SK-N-SH treated with all-trans-retinoic acid at 6 μM for 48 hours (cell line): Measurements from ENCODE around the gene SAPCD2.

Experiments
- ARNTL ChIP-seq: fragments of 450-650 bp; formaldehyde crosslinking; IDR thresholded peaks from 2 replicates; pipeline ENCODE4 v1.5.0; 2020; ENCODE audit warnings: low read depth, mild to moderate bottlenecking, moderate library complexity, borderline replicate concordance
- PPARA ChIP-seq: fragments of 250-450 bp; sonication (Bioruptor Pico); IDR thresholded peaks from 2 replicates; pipeline ENCODE4 v1.5.0; 2020; ENCODE audit warnings: mild to moderate bottlenecking, borderline replicate concordance
- RARB ChIP-seq: fragments of 250-450 bp; sonication (Bioruptor Pico); IDR thresholded peaks from 2 replicates; pipeline ENCODE4 v1.8.0; 2021; ENCODE audit warnings: mild to moderate bottlenecking, moderate library complexity
- ZC3H10 ChIP-seq: fragments of 250-450 bp; sonication (Bioruptor Pico); IDR thresholded peaks from 2 replicates; pipeline ENCODE4 v1.5.1; 2021; ENCODE audit warnings: mild to moderate bottlenecking, moderate library complexity
- ZFP30 ChIP-seq: fragments of 450-650 bp; formaldehyde crosslinking; IDR thresholded peaks from 2 replicates; pipeline ENCODE4 v1.5.0; 2022; ENCODE audit warnings: mild to moderate bottlenecking, moderate library complexity
- ZNF565 ChIP-seq: fragments of 450-650 bp; formaldehyde crosslinking; conservative IDR thresholded peaks from 2 replicates; pipeline ENCODE4 v1.5.0; 2020; ENCODE audit warnings: low read depth, mild to moderate bottlenecking, moderate library complexity
- ZNF8 ChIP-seq: fragments of 450-650 bp; formaldehyde crosslinking; IDR thresholded peaks from 2 replicates; pipeline ENCODE4 v1.5.0; 2020; ENCODE audit warnings: mild to moderate bottlenecking, moderate library complexity
- TF ChIP-seq, protein P1 (sequence below): fragments of 250-450 bp; sonication (Bioruptor Pico); IDR thresholded peaks from 2 replicates; pipeline ENCODE4 v1.8.0; 2021; ENCODE audit warnings: low read depth, mild to moderate bottlenecking, moderate library complexity, borderline replicate concordance
- TF ChIP-seq, protein P2 (sequence below): fragments of 250-450 bp; sonication (Bioruptor Pico); IDR thresholded peaks from 2 replicates; pipeline ENCODE4 v1.5.1; 2021; ENCODE audit warnings: mild to moderate bottlenecking, moderate library complexity
- TF ChIP-seq, protein P3 (sequence below): fragments of 250-450 bp; sonication (Bioruptor Pico); IDR thresholded peaks from 2 replicates; pipeline ENCODE4 v1.5.1; 2020; ENCODE audit warnings: low read depth, mild to moderate bottlenecking, moderate library complexity
- TF ChIP-seq, protein P4 (sequence below): fragments of 250-450 bp; sonication (Bioruptor Pico); IDR thresholded peaks from 2 replicates; pipeline ENCODE4 v1.8.0; 2020; ENCODE audit warnings: mild to moderate bottlenecking, moderate library complexity, borderline replicate concordance

DNA sequence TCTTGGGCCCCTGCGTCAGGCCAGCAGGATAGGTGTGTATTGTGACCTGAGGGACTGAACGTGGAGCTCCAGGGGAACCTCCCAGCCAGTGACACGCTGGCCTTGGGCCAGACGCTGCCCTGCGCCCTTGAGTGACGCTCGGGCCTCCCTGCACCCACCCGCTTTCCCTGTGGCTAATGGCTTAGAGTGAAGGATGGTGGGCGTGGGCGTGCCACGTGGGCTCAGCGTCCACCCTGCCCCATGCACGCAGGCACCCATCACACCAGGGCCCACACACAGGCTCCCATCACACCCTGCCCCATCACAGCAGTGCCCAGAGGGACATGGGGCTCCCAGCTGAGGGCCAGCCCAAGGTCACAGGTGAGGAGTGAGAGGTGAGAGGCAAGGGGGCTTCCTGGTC, 33.3 kb downstream of the SAPCD2 start:
- TF ChIP-seq ZC3H10 (CRISPR knock-in tag) = no peak
- TF ChIP-seq ZNF8 (CRISPR knock-in tag) = no peak
- TF ChIP-seq, protein P1, sequence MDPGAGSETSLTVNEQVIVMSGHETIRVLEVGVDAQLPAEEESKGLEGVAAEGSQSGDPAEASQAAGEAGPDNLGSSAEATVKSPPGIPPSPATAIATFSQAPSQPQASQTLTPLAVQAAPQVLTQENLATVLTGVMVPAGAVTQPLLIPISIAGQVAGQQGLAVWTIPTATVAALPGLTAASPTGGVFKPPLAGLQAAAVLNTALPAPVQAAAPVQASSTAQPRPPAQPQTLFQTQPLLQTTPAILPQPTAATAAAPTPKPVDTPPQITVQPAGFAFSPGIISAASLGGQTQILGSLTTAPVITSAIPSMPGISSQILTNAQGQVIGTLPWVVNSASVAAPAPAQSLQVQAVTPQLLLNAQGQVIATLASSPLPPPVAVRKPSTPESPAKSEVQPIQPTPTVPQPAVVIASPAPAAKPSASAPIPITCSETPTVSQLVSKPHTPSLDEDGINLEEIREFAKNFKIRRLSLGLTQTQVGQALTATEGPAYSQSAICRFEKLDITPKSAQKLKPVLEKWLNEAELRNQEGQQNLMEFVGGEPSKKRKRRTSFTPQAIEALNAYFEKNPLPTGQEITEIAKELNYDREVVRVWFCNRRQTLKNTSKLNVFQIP (CRISPR knock-in tag) = no peak
- TF ChIP-seq, protein P2, sequence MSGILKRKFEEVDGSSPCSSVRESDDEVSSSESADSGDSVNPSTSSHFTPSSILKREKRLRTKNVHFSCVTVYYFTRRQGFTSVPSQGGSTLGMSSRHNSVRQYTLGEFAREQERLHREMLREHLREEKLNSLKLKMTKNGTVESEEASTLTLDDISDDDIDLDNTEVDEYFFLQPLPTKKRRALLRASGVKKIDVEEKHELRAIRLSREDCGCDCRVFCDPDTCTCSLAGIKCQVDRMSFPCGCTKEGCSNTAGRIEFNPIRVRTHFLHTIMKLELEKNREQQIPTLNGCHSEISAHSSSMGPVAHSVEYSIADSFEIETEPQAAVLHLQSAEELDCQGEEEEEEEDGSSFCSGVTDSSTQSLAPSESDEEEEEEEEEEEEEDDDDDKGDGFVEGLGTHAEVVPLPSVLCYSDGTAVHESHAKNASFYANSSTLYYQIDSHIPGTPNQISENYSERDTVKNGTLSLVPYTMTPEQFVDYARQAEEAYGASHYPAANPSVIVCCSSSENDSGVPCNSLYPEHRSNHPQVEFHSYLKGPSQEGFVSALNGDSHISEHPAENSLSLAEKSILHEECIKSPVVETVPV (CRISPR knock-in tag) = no peak
- no peak for TF ChIP-seq ZNF565 (CRISPR knock-in tag)
- TF ChIP-seq ARNTL (CRISPR knock-in tag) = no peak
- TF ChIP-seq PPARA (CRISPR knock-in tag) = no peak
- TF ChIP-seq, protein P3, sequence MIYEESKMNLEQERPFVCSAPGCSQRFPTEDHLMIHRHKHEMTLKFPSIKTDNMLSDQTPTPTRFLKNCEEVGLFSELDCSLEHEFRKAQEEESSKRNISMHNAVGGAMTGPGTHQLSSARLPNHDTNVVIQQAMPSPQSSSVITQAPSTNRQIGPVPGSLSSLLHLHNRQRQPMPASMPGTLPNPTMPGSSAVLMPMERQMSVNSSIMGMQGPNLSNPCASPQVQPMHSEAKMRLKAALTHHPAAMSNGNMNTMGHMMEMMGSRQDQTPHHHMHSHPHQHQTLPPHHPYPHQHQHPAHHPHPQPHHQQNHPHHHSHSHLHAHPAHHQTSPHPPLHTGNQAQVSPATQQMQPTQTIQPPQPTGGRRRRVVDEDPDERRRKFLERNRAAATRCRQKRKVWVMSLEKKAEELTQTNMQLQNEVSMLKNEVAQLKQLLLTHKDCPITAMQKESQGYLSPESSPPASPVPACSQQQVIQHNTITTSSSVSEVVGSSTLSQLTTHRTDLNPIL (CRISPR knock-in tag) = no peak
- no peak for TF ChIP-seq ZFP30 (CRISPR knock-in tag)
- no peak for TF ChIP-seq RARB (CRISPR knock-in tag)
- TF ChIP-seq, protein P4, sequence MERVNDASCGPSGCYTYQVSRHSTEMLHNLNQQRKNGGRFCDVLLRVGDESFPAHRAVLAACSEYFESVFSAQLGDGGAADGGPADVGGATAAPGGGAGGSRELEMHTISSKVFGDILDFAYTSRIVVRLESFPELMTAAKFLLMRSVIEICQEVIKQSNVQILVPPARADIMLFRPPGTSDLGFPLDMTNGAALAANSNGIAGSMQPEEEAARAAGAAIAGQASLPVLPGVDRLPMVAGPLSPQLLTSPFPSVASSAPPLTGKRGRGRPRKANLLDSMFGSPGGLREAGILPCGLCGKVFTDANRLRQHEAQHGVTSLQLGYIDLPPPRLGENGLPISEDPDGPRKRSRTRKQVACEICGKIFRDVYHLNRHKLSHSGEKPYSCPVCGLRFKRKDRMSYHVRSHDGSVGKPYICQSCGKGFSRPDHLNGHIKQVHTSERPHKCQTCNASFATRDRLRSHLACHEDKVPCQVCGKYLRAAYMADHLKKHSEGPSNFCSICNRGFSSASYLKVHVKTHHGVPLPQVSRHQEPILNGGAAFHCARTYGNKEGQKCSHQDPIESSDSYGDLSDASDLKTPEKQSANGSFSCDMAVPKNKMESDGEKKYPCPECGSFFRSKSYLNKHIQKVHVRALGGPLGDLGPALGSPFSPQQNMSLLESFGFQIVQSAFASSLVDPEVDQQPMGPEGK (CRISPR knock-in tag) = no peak
